ENCODE data around the gene RMRP.

- TF ChIP-seq, protein P1, sequence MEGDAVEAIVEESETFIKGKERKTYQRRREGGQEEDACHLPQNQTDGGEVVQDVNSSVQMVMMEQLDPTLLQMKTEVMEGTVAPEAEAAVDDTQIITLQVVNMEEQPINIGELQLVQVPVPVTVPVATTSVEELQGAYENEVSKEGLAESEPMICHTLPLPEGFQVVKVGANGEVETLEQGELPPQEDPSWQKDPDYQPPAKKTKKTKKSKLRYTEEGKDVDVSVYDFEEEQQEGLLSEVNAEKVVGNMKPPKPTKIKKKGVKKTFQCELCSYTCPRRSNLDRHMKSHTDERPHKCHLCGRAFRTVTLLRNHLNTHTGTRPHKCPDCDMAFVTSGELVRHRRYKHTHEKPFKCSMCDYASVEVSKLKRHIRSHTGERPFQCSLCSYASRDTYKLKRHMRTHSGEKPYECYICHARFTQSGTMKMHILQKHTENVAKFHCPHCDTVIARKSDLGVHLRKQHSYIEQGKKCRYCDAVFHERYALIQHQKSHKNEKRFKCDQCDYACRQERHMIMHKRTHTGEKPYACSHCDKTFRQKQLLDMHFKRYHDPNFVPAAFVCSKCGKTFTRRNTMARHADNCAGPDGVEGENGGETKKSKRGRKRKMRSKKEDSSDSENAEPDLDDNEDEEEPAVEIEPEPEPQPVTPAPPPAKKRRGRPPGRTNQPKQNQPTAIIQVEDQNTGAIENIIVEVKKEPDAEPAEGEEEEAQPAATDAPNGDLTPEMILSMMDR (IDR thresholded peaks at IDR 0.05): peak; percentile 38 to 77 (median 66)
- TF ChIP-seq POLR2A (IDR thresholded peaks at IDR 0.05): peak; percentile 72
Measured at GRCh38 chr9:35657546-35658136, at the start of gene RMRP.
